Esophagus muscularis mucosa (tissue), 4 donors: Measurements from ENCODE around the gene CERKL. TPM values are rescaled to one million over a fixed set of nuclear protein-coding genes. Genes with fewer than 3 reads are reported as not detected.

Experiments
- DNase-seq: peaks from one replicate; pipeline ENCODE4 v3.0.0-alpha.2; 2017; ENCODE audit errors: extremely low spot score
- H3K27ac ChIP-seq, 4 donors: fragments of 200-600 bp; sonication (generic); replicated peaks in 1 of 4; 1 replicate in 3 of 4; 2 replicates in 1 of 4; pipeline ENCODE4 v1.5.1; 2016 to 2019; ENCODE audit warnings: mild to moderate bottlenecking in 1 of 4
- H3K27me3 ChIP-seq, 4 donors: fragments of 200-600 bp; sonication (generic); one replicate each; pipeline versions ENCODE4 v1.5.1 to v1.6.0; 2016 to 2019
- H3K36me3 ChIP-seq, 4 donors: fragments of 200-600 bp; sonication (generic); one replicate each; pipeline ENCODE4 v1.5.1; 2016 to 2019
- H3K4me1 ChIP-seq, 4 donors: fragments of 200-600 bp; sonication (generic); one replicate each; pipeline ENCODE4 v1.5.1; 2016 to 2019
- H3K4me3 ChIP-seq, 4 donors: fragments of 200-600 bp; sonication (generic); 1 replicate in 2 of 4; 2 replicates in 2 of 4; pipeline ENCODE4 v1.5.1; 2016 to 2019; ENCODE audit warnings: mild to moderate bottlenecking in 4 of 4, moderate library complexity in 1 of 4
- H3K9me3 ChIP-seq, 4 donors: fragments of 200-600 bp; sonication (generic); 1 replicate in 3 of 4; 2 replicates in 1 of 4; pipeline ENCODE4 v1.5.1; 2016 to 2019
- EP300 ChIP-seq: sonication (generic); formaldehyde crosslinking; IDR thresholded peaks from one replicate; pipeline ENCODE4 v1.6.1; 2017; ENCODE audit warnings: antibody characterized with exemption
- POLR2A ChIP-seq: fragments of 450-650 bp; IDR thresholded peaks from one replicate; pipeline ENCODE4 v1.6.1; 2017; ENCODE audit warnings: antibody characterized with exemption, moderate library complexity, mild to moderate bottlenecking, low read depth
- POLR2AphosphoS5 ChIP-seq, 2 donors: sonication (generic); formaldehyde crosslinking; IDR thresholded peaks; one replicate each; pipeline ENCODE4 v1.6.1; 2017; ENCODE audit warnings: antibody characterized with exemption in 2 of 2
- WGBS: methylation state at CpG from one replicate; pipeline ENCODE4 v1.1.5; 2018; 5-methylcytosine and 5-hydroxymethylcytosine counted together
- intact Hi-C: fragments of 100-400 bp; cut with DNase I; formaldehyde crosslinking; loops from one replicate; pipeline ENCODE4 v1.15.1; 2023
- total RNA-seq, 4 donors: library from RNA; depleted of rRNA; stranded (reverse); fragments of >200 nt; gene quantifications; one replicate each; pipeline versions ENCODE4 v1.1.0 to v1.2.1, GENCODE V29; 2016
- TF ChIP-seq, protein P1 (sequence below), 3 experiments: fragments of 200-600 bp in 2 of 3; fragments of 450-650 bp in 1 of 3; sonication (generic) in 2 of 3; IDR thresholded peaks; one replicate each; pipeline ENCODE4 v1.5.1; 2017 to 2019; ENCODE audit warnings: antibody characterized with exemption in 3 of 3, mild to moderate bottlenecking in 2 of 3, moderate library complexity in 1 of 3

The CERKL gene
- total RNA-seq, 4 donors from 2014 or later, result 0.17 to 0.19 TPM; not detected in 2

DNA sequence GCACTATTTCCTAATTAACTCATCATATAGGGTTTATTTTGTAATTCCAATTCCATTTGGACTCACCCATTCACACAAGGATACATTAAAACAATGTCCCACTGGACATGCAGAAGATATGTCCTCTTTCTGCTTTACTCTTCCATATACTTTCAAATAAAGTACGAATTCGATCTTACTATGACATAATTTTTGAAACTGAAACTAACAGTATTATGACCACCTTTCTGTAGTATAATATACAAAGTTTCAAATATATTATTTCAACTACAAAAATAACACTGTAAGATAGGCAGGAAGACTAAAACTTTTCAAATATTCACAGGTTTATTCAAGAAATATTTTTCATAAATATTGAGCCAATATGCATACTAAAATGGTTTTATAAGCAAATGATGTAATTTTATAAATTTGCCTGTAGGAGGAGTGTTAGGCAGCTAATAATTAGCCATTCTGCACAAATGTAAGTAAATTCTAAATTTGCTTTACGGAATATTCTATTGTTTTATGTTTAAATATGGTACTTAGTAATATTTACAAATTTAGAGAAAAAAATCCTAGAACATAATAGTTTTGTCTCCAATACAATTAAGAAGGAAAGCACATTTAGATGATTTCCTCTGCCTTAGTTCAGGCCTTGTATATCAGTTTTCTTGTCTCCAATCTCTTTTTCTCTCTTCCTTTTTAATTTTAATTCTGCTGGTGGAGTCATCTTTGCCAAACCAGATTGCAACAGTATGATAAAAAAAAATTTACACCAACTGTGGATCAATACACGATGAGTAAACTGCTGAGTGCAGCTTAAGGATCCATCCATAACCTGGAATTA lies 85.9 kb downstream of the CERKL start:
- Histone ChIP-seq H3K27me3 (no peaks in the 10 kb centered on the region), H3K27ac (no peak overlapping the region), H3K4me3 (no peak overlapping the region), H3K9me3 (no peaks in the 10 kb centered on the region), H3K4me1 (peaks cover 0 to 5% (median 0%) of the 10 kb centered on the region in 4 donors), H3K36me3 (no peaks in the 10 kb centered on the region)
- intact Hi-C loops, result loop anchor here (10.0 kb wide), 1 partner anchor 144 kb away; no protein-coding TSS in a partner anchor
- WGBS, result 82% methylated on average over 4 of the region's 4 CpGs
- TF ChIP-seq, protein P1, sequence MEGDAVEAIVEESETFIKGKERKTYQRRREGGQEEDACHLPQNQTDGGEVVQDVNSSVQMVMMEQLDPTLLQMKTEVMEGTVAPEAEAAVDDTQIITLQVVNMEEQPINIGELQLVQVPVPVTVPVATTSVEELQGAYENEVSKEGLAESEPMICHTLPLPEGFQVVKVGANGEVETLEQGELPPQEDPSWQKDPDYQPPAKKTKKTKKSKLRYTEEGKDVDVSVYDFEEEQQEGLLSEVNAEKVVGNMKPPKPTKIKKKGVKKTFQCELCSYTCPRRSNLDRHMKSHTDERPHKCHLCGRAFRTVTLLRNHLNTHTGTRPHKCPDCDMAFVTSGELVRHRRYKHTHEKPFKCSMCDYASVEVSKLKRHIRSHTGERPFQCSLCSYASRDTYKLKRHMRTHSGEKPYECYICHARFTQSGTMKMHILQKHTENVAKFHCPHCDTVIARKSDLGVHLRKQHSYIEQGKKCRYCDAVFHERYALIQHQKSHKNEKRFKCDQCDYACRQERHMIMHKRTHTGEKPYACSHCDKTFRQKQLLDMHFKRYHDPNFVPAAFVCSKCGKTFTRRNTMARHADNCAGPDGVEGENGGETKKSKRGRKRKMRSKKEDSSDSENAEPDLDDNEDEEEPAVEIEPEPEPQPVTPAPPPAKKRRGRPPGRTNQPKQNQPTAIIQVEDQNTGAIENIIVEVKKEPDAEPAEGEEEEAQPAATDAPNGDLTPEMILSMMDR (IDR thresholded peaks at IDR 0.05), result peak in 1 of 3 experiments; percentile 24
- TF ChIP-seq POLR2A (no peak), POLR2AphosphoS5 (IDR thresholded peaks at IDR 0.05) (no peak), EP300 (no peak)
- no peak for DNase-seq

DNA sequence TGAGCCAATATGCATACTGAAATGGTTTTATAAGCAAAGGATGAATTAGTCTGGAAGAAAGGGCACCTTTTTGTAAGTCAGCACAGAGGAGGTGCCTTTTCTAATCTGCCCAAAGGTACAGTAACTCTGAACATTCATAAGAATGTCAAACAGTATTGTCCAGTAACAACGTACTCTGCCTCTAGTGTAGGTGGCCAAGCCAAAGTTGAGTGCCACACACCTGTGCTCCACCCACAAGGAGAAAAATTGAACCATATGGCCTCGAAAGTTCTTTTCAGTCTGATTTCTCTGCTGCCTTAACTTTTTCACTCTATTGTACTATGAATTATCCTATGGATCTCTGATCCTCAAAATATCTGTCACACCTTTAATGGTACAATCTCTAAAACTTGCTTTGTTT lies 86.8 kb downstream of the CERKL start:
- intact Hi-C loops, result loop anchor here (10.0 kb wide), 1 partner anchor 145 kb away; no protein-coding TSS in a partner anchor
- Histone ChIP-seq H3K9me3 (no peaks in the 10 kb centered on the region), H3K4me1 (no peaks in the 10 kb centered on the region), H3K27ac (no peak overlapping the region), H3K27me3 (no peaks in the 10 kb centered on the region), H3K4me3 (no peak overlapping the region), H3K36me3 (no peaks in the 10 kb centered on the region)
- no peak for DNase-seq
- WGBS, result 84% methylated on average over 2 of the region's 2 CpGs
- TF ChIP-seq POLR2AphosphoS5 (IDR thresholded peaks at IDR 0.05), result no peak
- no peak for TF ChIP-seq POLR2A
- no peak for TF ChIP-seq EP300
- TF ChIP-seq, protein P1 (IDR thresholded peaks at IDR 0.05), result no peak

DNA sequence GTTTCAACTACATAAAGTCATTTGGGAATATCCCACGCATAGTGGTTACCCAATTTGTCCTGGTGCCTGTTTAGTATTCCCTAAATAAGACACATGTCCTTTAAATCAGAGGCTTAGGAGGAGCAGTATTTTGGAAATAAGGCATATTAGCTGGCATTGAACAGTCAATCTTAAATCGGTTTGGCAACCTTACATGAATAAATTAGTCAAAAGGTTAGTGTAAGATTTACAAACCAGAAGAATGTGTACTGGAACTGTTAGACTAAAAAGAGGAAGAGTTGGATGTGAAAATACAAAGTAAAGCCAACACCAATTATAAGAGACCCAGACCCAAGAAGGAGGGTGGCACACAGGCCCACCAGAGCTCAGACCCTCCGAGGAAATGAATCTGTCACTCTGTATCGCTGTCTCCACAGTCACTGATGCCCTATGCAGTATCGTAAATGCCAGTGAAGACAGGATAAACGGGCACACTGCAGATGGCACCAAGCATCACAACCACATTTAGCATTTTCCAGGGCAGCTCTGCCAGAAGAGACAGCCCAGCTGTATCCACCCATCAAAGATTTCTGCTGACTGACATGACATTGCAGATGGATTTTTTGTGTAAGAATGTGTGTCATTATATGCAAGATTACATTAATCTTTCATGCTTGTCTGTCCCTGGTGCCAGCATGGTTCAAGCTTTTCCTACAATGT lies 90.4 kb downstream of the CERKL start:
- TF ChIP-seq EP300, result no peak
- 75% methylated on average over 6 of the region's 6 CpGs for WGBS
- intact Hi-C loops, result no loop called here

DNA sequence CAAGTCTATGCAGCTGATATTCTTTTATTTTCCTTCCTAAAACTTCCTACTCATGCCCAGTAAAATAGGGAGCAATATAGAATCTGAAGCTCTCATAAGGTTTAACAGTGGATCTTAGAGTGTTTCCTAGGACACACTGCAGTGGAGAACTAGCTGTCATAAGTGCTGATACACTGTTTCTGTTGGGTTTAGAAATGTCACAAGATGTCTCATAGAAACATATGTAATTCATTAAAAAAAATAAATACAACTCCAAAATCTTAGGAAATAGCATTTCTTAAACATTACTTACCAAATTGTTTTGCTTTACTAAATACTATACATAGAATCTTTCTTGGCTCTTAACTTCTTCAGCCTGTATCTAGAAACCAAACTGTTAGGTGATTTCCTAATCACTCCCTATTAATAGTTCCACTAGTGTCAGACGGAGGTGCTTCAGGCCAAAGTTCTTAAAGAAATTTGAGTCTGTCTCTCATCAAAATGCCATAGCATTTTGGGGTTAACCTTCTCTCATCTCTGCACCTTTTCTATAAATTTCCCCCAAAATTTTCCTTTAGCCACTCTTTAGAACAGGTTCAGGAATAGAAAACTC lies 93.7 kb downstream of the CERKL start:
- Histone ChIP-seq H3K4me1 (no peaks in the 10 kb centered on the region), H3K36me3 (no peaks in the 10 kb centered on the region), H3K4me3 (no peak overlapping the region), H3K27me3 (no peaks in the 10 kb centered on the region), H3K27ac (no peak overlapping the region), H3K9me3 (no peaks in the 10 kb centered on the region)
- 79% methylated on average over 1 of the region's 1 CpG for WGBS
- TF ChIP-seq, protein P1 (IDR thresholded peaks at IDR 0.05), result no peak
- TF ChIP-seq EP300, result no peak
- no peak for TF ChIP-seq POLR2AphosphoS5 (IDR thresholded peaks at IDR 0.05)
- TF ChIP-seq POLR2A, result no peak
- intact Hi-C loops, result no loop called here
- no peak for DNase-seq

More for the DNA sequence above, 90.4 kb downstream of the CERKL start:
- H3K4me1 ChIP-seq, result no peaks in the 10 kb centered on the region
- H3K27me3 ChIP-seq, result no peaks in the 10 kb centered on the region
- no peak overlapping the region for H3K27ac ChIP-seq
- no peak for DNase-seq
- no peaks in the 10 kb centered on the region for H3K9me3 ChIP-seq
- no peak overlapping the region for H3K4me3 ChIP-seq
- no peaks in the 10 kb centered on the region for H3K36me3 ChIP-seq

DNA sequence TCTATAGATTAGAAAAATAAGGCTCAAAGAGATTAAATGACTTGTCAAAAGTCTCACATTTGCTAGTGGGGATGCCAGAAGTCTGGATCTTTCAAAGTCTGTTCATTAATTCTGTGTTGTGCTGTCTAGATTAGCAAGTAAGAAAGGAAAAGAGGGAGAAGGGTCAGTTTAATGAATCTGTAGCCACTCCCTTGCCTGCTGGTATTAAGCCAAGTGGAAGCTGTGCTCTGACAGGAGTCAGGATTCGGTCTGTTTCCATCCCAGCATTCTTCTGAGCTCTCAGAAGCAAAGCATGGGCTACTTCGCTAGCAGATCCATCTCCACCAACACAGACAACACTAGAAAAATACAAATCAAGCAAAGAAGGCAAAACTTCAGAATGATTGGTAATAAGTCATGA lies 98.5 kb downstream of the CERKL start:
- no peaks in the 10 kb centered on the region for H3K9me3 ChIP-seq
- H3K27me3 ChIP-seq, result no peaks in the 10 kb centered on the region
- TF ChIP-seq EP300 (no peak), POLR2AphosphoS5 (IDR thresholded peaks at IDR 0.05) (no peak), POLR2A (no peak)
- TF ChIP-seq, protein P1 (IDR thresholded peaks at IDR 0.05), result no peak
- H3K4me1 ChIP-seq, result peaks cover 0 to 12% (median 3%) of the 10 kb centered on the region in 4 donors
- H3K27ac ChIP-seq, result no peak overlapping the region
- H3K4me3 ChIP-seq, result no peak overlapping the region
- intact Hi-C loops, result no loop called here
- no peaks in the 10 kb centered on the region for H3K36me3 ChIP-seq
- 76% methylated on average over 2 of the region's 2 CpGs for WGBS
- no peak for DNase-seq
